Body of pancreas (tissue), 4 donors: ENCODE data around the gene TAF3. TPM values are rescaled to one million over a fixed set of nuclear protein-coding genes. Genes with fewer than 3 reads are reported as not detected.

Experiments
- ATAC-seq: fragments of 150-250 bp; one replicate; pipeline ENCODE4 v1.9.1; 2016
- DNase-seq, 4 donors: peaks; one replicate each; pipeline ENCODE4 v3.0.0-alpha.2; 2019
- H3K27ac ChIP-seq, 4 donors: fragments of 200-600 bp; sonication (generic); 1 replicate in 3 of 4; 2 replicates in 1 of 4; pipeline versions ENCODE4 v1.5.1 to v1.6.1; 2016 to 2019; ENCODE audit warnings: mild to moderate bottlenecking in 1 of 4, mixed read lengths in 1 of 4, moderate library complexity in 1 of 4
- H3K27me3 ChIP-seq, 2 donors: fragments of 200-600 bp; sonication (generic); one replicate each; pipeline ENCODE4 v1.6.0; 2016; ENCODE audit warnings: mild to moderate bottlenecking in 1 of 2
- H3K36me3 ChIP-seq, 2 donors: fragments of 200-600 bp; sonication (generic); replicated peaks in 1 of 2; 2 replicates each; pipeline ENCODE4 v1.5.1; 2016; ENCODE audit warnings: low read depth in 2 of 2; ENCODE audit not compliant: insufficient read depth in 1 of 2
- H3K4me1 ChIP-seq: fragments of 200-600 bp; sonication (generic); one replicate; pipeline ENCODE4 v1.6.0; 2016
- H3K4me3 ChIP-seq, 2 donors: fragments of 200-600 bp; sonication (generic); 1 replicate in 1 of 2; 2 replicates in 1 of 2; pipeline ENCODE4 v1.5.1; 2016 to 2019
- H3K9me3 ChIP-seq, 3 donors: fragments of 200-600 bp; sonication (generic); 1 replicate in 2 of 3; 2 replicates in 1 of 3; pipeline ENCODE4 v1.5.1; 2016
- CTCF ChIP-seq, 7 experiments: fragments of 450-650 bp in 4 of 7; fragments of 200-600 bp in 3 of 7; sonication (generic) in 3 of 7; IDR thresholded peaks; one replicate each; pipeline ENCODE4 v1.5.1; 2016 to 2019; ENCODE audit warnings: antibody characterized with exemption in 7 of 7
- POLR2A ChIP-seq, 3 donors: fragments of 450-650 bp; IDR thresholded peaks; one replicate each; pipeline ENCODE4 v1.6.1; 2016; ENCODE audit warnings: antibody characterized with exemption in 3 of 3, mild to moderate bottlenecking in 2 of 3
- WGBS, 2 donors: methylation state at CpG; one replicate each; pipeline ENCODE4 v1.1.5; 2017; 5-methylcytosine and 5-hydroxymethylcytosine counted together
- intact Hi-C: fragments of 100-400 bp; cut with DNase I; formaldehyde crosslinking; loops from one replicate; pipeline ENCODE4 v1.15.1; 2023
- total RNA-seq, 2 donors: library from RNA; depleted of rRNA; stranded (reverse); fragments of >200 nt; gene quantifications; one replicate each; pipeline ENCODE4 v1.1.0, GENCODE V29; 2016

The TAF3 gene
- total RNA-seq, 2 donors from 2014 or later: 6.0 to 12.9 TPM

- intact Hi-C loops: no loop called here
- Histone ChIP-seq H3K27ac (no peak overlapping the region), H3K4me3 (no peak overlapping the region), H3K36me3 (no peaks in the 10 kb centered on the region), H3K4me1 (no peaks in the 10 kb centered on the region), H3K27me3 (no peaks in the 10 kb centered on the region), H3K9me3 (no peaks in the 10 kb centered on the region)
- TF ChIP-seq CTCF (IDR thresholded peaks at IDR 0.05) (no peak), POLR2A (IDR thresholded peaks at IDR 0.05) (no peak)
- ATAC-seq: no peak
- 98% methylated on average over 2 of the region's 2 CpGs for WGBS, 2 donors
- DNase-seq: no peak
These were observed 126.7 kb downstream of the TAF3 start for GRCh38 chr10:7945034-7945433.

DNA sequence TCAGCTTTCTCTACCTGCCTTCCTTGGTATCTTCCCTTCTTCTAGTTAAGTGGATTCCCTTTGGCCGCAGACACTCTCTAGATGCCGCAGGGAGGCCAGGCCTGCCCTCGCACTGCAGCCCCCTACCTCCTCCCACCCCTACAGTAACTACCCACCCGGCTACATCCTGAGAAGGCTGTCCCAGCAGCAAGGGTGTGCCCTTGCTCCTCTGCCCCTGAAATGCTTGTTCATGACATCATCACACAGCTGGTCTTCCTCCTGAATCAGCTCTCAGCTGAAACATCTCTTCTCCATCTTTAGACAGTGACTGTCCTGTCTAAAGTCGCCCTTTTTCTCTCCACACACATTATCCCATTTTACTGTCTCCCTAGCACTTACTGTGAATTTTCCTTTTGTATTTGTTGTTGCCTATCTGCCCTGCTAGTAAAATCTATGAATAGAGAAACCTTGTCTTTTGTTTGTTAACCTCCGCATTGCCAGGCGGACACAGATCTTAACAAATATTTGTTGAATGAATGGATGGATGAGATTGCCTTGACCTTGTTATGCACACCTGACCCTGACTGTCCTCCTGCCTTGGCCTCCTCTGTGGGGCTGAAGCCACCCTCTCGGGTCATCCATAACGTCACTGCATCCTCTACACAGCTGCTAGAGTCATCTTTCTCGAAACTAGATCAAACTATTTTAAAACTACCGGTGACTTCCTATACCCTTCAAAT is 127.3 kb downstream of the TAF3 start:
- H3K4me1 ChIP-seq: no peaks in the 10 kb centered on the region
- no peaks in the 10 kb centered on the region for H3K27me3 ChIP-seq
- WGBS, 2 donors: 88 to 95% methylated on average over 11 of the region's 11 CpGs
- intact Hi-C loops: no loop called here
- no peak overlapping the region for H3K27ac ChIP-seq
- no peak for TF ChIP-seq CTCF (IDR thresholded peaks at IDR 0.05)
- TF ChIP-seq POLR2A (IDR thresholded peaks at IDR 0.05): no peak
- no peaks in the 10 kb centered on the region for H3K9me3 ChIP-seq
- ATAC-seq (no peak), DNase-seq (no peak)
- H3K36me3 ChIP-seq: no peaks in the 10 kb centered on the region
- H3K4me3 ChIP-seq: no peak overlapping the region

DNA sequence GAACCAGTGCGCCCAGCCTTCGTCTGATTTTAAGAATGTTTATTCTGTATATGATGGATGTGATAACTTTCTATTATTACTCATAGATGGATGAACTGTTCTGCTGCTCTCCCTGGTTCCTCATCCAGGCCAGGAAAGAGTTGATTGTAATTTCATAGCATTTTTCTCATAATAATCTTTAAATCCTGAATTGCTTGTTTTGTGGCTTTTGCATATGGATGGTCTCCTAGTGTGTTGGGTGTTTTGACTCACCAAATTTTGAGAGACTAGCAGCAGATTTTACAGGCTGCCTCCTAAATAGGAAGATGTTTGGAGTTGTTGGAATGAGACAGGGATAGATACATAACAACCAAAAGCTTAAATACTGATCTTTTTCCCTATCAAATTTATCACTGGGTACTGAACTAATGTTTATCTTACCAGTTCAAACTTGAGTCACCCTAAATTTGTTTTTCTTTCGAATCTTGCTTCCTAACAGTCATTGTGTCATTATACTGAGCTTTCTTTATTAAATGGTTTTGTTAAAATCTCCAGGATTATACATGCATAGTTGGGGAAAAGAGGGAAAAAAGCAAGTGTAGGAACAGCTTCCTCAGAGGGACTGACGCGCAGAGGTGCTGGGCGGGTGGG is 130.2 kb downstream of the TAF3 start:
- WGBS, 2 donors: 88 to 92% methylated on average over 6 of the region's 6 CpGs
- Histone ChIP-seq H3K36me3 (no peaks in the 10 kb centered on the region), H3K4me1 (no peaks in the 10 kb centered on the region), H3K9me3 (no peaks in the 10 kb centered on the region), H3K27me3 (no peaks in the 10 kb centered on the region), H3K4me3 (no peak overlapping the region), H3K27ac (no peak overlapping the region)
- DNase-seq (no peak), ATAC-seq (no peak)
- intact Hi-C loops: no loop called here
- TF ChIP-seq CTCF (IDR thresholded peaks at IDR 0.05): no peak
- no peak for TF ChIP-seq POLR2A (IDR thresholded peaks at IDR 0.05)

DNA sequence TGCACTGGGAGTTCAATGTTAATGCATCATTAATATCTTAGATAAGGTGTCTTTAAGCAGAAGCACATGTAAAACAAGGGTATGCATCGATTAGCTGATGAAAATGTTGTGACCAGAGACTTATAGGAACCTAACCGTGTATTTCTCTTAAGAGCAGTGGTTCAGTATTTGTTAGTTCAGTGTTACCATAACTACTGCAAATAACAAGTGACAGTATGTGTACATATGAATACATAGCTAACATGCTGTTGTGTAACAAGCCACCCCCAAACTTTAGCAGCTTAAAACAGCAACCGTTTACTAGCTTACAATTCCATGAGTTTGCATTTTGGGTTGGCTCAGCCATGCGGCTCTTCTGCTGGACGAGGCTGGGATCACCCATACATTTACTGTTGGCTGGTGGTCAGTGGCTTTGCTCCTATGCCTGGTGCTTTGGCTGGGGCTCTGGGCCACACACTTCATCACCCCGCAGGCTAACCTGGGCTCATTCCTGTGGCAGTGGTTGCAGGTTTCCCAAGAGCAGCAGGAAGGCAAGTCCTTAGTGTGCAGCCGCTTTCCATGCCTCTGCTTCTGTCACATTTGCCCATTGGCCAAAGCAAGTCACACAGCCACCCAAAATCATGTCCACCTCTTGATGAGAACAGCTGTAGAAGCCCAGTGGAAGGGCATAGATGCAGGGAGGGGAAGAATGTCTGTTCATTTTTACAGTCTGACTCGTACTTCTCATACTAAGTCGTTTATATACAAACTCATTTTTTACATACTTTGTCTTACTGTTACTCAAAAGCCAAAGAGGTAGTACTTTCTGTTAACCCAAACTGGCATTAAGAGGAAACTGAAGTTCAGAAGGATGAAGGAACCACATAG is 132.9 kb downstream of the TAF3 start:
- no peaks in the 10 kb centered on the region for H3K36me3 ChIP-seq
- no peak overlapping the region for H3K4me3 ChIP-seq
- 94 to 96% methylated on average over 8 to 9 of the region's 9 CpGs for WGBS, 2 donors
- no peaks in the 10 kb centered on the region for H3K4me1 ChIP-seq
- DNase-seq: no peak
- no peak for TF ChIP-seq POLR2A (IDR thresholded peaks at IDR 0.05)
- TF ChIP-seq CTCF (IDR thresholded peaks at IDR 0.05): no peak
- no peak for ATAC-seq
- intact Hi-C loops: no loop called here
- H3K27me3 ChIP-seq: no peaks in the 10 kb centered on the region
- no peak overlapping the region for H3K27ac ChIP-seq
- no peaks in the 10 kb centered on the region for H3K9me3 ChIP-seq
